HepG2 (cell line): Measurements from ENCODE around the gene MFAP1. TPM values are rescaled to one million over a fixed set of nuclear protein-coding genes. Genes with fewer than 3 reads are reported as not detected.

Experiments
- ARNTL ChIP-seq: sonication (generic); formaldehyde crosslinking; IDR thresholded peaks from 2 replicates; pipeline ENCODE4 v1.4.0; 2020; ENCODE audit warnings: mild to moderate bottlenecking, missing genetic modification reagents
- MIER2 ChIP-seq: IDR thresholded peaks from 2 replicates; pipeline ENCODE4 v1.6.1; 2016; ENCODE audit warnings: missing biosample characterization, missing genetic modification reagents
- NFATC3 ChIP-seq: sonication (generic); formaldehyde crosslinking; IDR thresholded peaks from 2 replicates; pipeline ENCODE4 v1.5.1; 2020; ENCODE audit warnings: mild to moderate bottlenecking, missing genetic modification reagents
- SMAD1 ChIP-seq: sonication (generic); formaldehyde crosslinking; IDR thresholded peaks from 2 replicates; pipeline ENCODE4 v1.4.0; 2020; ENCODE audit warnings: missing genetic modification reagents, low read depth, mild to moderate bottlenecking, borderline replicate concordance
- ZKSCAN8 ChIP-seq: IDR thresholded peaks from 2 replicates; pipeline ENCODE4 v1.6.1; 2016; ENCODE audit warnings: borderline replicate concordance, missing genetic modification reagents, missing compliant biosample characterization
- ZNF20 ChIP-seq: sonication (generic); formaldehyde crosslinking; IDR thresholded peaks from 2 replicates; pipeline ENCODE4 v1.4.0; 2020; ENCODE audit warnings: mild to moderate bottlenecking, moderate library complexity, missing genetic modification reagents
- ZNF605 ChIP-seq: sonication (generic); formaldehyde crosslinking; IDR thresholded peaks from 2 replicates; pipeline ENCODE4 v1.8.0; 2022; ENCODE audit warnings: mild to moderate bottlenecking, missing genetic modification reagents
- ZNF660 ChIP-seq: sonication (generic); formaldehyde crosslinking; IDR thresholded peaks from 2 replicates; pipeline ENCODE4 v1.5.1; 2020; ENCODE audit warnings: mild to moderate bottlenecking, low read depth, missing genetic modification reagents, borderline replicate concordance
- polyA plus RNA-seq, 8 experiments: library from polyadenylated mRNA; depleted of rRNA in 3 of 8; stranded (reverse) in 7 of 8; unstranded in 1 of 8; fragments of >200 nt; fragmentation: Illumina TruSeq in 4 of 8; extraction: Trizol in 4 of 8; gene quantifications; 2 replicates each; pipeline versions ENCODE4 v1.2.1 to v1.2.3, GENCODE V29; 2011 to 2016; ENCODE audit warnings: low read depth in 4 of 8, missing spikeins in 1 of 8, mixed read lengths in 1 of 8; ENCODE audit not compliant: insufficient read depth in 1 of 8
- total RNA-seq, 5 experiments: library from RNA; depleted of rRNA; stranded (reverse); fragments of >200 nt; fragmentation: Illumina TruSeq; extraction: Trizol; gene quantifications; 2 replicates each; pipeline ENCODE4 v1.2.3, GENCODE V29; 2016; ENCODE audit warnings: low read depth in 1 of 5
- TF ChIP-seq, protein P1 (sequence below): sonication (generic); formaldehyde crosslinking; IDR thresholded peaks from one replicate; pipeline ENCODE4 v1.5.1; 2020; ENCODE audit warnings: mild to moderate bottlenecking, missing genetic modification reagents; ENCODE audit errors: not compliant biosample characterization
- TF ChIP-seq, protein P2 (sequence below): sonication (generic); formaldehyde crosslinking; IDR thresholded peaks from 2 replicates; pipeline ENCODE4 v1.9.0; 2021; ENCODE audit warnings: missing genetic modification reagents, borderline replicate concordance
- TF ChIP-seq, protein P3 (sequence below): IDR thresholded peaks from 2 replicates; pipeline ENCODE4 v1.6.1; 2012; ENCODE audit warnings: low read length, improper control_type of control experiment
- TF ChIP-seq, protein P4 (sequence below): sonication (generic); formaldehyde crosslinking; IDR thresholded peaks from 2 replicates; pipeline ENCODE4 v1.4.0; 2020; ENCODE audit warnings: missing genetic modification reagents

The MFAP1 gene
- total and polyA plus RNA-seq, 2 of the 13 experiments (the other 11 are each of a cell fraction or from before 2014, with no cell fraction given), result 11.8 to 39.5 TPM

DNA sequence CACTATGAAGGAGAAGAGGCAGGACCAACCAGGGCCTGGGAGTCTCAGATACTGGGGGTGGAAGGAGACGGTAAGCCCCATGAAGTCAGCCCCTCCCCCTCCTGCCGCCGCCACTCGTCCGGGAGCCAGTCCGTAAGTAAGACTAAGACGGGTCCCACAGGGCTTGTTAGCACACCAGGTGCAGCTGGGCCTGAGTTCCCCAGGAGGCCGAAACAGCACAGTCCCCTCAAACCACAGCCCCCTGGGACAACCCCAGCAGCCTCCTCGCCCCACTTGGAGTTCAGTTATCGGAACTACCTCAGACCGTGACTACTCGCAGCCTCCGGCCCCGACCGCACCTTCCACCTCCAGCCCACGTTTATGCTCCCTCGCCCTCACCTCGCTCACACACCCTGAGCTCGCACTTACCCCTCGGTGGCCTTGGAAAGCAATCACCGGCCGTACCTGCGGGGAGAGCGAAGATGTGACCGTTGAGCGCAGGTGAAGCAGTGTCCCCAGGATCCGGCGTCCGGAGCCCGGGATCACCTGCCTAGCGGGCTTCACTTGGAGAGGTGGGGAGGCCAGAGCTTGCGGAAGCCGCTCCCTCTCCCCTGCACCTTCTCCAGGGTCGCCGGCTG lies 48.3 kb downstream of the MFAP1 start (continued):
- TF ChIP-seq, protein P1, sequence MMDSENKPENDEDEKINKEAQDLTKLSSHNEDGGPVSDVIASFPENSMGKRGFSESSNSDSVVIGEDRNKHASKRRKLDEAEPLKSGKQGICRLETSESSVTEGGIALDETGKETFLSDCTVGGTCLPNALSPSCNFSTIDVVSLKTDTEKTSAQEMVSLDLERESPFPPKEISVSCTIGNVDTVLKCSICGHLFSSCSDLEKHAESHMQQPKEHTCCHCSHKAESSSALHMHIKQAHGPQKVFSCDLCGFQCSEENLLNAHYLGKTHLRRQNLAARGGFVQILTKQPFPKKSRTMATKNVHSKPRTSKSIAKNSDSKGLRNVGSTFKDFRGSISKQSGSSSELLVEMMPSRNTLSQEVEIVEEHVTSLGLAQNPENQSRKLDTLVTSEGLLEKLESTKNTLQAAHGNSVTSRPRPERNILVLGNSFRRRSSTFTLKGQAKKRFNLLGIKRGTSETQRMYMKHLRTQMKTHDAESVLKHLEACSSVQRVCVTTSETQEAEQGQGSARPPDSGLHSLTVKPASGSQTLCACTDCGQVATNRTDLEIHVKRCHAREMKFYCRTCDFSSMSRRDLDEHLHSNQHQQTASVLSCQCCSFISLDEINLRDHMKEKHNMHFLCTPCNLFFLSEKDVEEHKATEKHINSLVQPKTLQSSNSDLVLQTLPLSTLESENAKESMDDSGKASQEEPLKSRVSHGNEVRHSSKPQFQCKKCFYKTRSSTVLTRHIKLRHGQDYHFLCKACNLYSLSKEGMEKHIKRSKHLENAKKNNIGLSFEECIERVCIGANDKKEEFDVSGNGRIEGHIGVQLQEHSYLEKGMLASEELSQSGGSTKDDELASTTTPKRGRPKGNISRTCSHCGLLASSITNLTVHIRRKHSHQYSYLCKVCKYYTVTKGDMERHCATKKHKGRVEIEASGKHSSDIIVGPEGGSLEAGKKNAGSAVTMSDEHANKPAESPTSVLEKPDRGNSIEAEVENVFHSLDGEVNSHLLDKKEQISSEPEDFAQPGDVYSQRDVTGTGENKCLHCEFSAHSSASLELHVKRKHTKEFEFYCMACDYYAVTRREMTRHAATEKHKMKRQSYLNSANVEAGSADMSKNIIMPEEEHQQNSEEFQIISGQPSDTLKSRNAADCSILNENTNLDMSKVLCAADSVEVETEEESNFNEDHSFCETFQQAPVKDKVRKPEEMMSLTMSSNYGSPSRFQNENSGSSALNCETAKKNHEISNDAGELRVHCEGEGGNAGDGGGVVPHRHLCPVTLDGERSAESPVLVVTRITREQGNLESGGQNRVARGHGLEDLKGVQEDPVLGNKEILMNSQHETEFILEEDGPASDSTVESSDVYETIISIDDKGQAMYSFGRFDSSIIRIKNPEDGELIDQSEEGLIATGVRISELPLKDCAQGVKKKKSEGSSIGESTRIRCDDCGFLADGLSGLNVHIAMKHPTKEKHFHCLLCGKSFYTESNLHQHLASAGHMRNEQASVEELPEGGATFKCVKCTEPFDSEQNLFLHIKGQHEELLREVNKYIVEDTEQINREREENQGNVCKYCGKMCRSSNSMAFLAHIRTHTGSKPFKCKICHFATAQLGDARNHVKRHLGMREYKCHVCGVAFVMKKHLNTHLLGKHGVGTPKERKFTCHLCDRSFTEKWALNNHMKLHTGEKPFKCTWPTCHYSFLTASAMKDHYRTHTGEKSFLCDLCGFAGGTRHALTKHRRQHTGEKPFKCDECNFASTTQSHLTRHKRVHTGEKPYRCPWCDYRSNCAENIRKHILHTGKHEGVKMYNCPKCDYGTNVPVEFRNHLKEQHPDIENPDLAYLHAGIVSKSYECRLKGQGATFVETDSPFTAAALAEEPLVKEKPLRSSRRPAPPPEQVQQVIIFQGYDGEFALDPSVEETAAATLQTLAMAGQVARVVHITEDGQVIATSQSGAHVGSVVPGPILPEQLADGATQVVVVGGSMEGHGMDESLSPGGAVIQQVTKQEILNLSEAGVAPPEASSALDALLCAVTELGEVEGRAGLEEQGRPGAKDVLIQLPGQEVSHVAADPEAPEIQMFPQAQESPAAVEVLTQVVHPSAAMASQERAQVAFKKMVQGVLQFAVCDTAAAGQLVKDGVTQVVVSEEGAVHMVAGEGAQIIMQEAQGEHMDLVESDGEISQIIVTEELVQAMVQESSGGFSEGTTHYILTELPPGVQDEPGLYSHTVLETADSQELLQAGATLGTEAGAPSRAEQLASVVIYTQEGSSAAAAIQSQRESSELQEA (CRISPR knock-in tag), result peak; percentile 18
- 0 out of 2 replicates have a peak, but pooled peaks have one; percentile 15 for TF ChIP-seq ZKSCAN8 (CRISPR knock-in tag)
- no peak for TF ChIP-seq ARNTL (CRISPR knock-in tag)
- TF ChIP-seq, protein P2, sequence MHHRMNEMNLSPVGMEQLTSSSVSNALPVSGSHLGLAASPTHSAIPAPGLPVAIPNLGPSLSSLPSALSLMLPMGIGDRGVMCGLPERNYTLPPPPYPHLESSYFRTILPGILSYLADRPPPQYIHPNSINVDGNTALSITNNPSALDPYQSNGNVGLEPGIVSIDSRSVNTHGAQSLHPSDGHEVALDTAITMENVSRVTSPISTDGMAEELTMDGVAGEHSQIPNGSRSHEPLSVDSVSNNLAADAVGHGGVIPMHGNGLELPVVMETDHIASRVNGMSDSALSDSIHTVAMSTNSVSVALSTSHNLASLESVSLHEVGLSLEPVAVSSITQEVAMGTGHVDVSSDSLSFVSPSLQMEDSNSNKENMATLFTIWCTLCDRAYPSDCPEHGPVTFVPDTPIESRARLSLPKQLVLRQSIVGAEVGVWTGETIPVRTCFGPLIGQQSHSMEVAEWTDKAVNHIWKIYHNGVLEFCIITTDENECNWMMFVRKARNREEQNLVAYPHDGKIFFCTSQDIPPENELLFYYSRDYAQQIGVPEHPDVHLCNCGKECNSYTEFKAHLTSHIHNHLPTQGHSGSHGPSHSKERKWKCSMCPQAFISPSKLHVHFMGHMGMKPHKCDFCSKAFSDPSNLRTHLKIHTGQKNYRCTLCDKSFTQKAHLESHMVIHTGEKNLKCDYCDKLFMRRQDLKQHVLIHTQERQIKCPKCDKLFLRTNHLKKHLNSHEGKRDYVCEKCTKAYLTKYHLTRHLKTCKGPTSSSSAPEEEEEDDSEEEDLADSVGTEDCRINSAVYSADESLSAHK (CRISPR knock-in tag), result no peak
- 0 out of 2 replicates have a peak, but pooled peaks have one; percentile 24 for TF ChIP-seq MIER2
- no peak for TF ChIP-seq NFATC3 (CRISPR knock-in tag)
- no peak for TF ChIP-seq ZNF660 (CRISPR knock-in tag)
- TF ChIP-seq ZNF20 (CRISPR knock-in tag), result no peak
- TF ChIP-seq, protein P3, sequence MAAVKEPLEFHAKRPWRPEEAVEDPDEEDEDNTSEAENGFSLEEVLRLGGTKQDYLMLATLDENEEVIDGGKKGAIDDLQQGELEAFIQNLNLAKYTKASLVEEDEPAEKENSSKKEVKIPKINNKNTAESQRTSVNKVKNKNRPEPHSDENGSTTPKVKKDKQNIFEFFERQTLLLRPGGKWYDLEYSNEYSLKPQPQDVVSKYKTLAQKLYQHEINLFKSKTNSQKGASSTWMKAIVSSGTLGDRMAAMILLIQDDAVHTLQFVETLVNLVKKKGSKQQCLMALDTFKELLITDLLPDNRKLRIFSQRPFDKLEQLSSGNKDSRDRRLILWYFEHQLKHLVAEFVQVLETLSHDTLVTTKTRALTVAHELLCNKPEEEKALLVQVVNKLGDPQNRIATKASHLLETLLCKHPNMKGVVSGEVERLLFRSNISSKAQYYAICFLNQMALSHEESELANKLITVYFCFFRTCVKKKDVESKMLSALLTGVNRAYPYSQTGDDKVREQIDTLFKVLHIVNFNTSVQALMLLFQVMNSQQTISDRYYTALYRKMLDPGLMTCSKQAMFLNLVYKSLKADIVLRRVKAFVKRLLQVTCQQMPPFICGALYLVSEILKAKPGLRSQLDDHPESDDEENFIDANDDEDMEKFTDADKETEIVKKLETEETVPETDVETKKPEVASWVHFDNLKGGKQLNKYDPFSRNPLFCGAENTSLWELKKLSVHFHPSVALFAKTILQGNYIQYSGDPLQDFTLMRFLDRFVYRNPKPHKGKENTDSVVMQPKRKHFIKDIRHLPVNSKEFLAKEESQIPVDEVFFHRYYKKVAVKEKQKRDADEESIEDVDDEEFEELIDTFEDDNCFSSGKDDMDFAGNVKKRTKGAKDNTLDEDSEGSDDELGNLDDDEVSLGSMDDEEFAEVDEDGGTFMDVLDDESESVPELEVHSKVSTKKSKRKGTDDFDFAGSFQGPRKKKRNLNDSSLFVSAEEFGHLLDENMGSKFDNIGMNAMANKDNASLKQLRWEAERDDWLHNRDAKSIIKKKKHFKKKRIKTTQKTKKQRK, result no peak
- no peak for TF ChIP-seq SMAD1 (CRISPR knock-in tag)
- TF ChIP-seq, protein P4, sequence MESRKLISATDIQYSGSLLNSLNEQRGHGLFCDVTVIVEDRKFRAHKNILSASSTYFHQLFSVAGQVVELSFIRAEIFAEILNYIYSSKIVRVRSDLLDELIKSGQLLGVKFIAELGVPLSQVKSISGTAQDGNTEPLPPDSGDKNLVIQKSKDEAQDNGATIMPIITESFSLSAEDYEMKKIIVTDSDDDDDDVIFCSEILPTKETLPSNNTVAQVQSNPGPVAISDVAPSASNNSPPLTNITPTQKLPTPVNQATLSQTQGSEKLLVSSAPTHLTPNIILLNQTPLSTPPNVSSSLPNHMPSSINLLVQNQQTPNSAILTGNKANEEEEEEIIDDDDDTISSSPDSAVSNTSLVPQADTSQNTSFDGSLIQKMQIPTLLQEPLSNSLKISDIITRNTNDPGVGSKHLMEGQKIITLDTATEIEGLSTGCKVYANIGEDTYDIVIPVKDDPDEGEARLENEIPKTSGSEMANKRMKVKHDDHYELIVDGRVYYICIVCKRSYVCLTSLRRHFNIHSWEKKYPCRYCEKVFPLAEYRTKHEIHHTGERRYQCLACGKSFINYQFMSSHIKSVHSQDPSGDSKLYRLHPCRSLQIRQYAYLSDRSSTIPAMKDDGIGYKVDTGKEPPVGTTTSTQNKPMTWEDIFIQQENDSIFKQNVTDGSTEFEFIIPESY (CRISPR knock-in tag), result no peak
- TF ChIP-seq ZNF605 (CRISPR knock-in tag), result 0 out of 2 replicates have a peak, but pooled peaks have one; percentile 21
